Endothelial cell of umbilical vein (primary cell): ENCODE results near the gene CHN2. TPM values are rescaled to one million over a fixed set of nuclear protein-coding genes. Genes with fewer than 3 reads are reported as not detected.

Experiments used
- BruUV-seq: library from RNA; stranded (reverse); fragments of 400-500 nt; replicated peaks from 2 replicates; lab custom pipeline; 2021; lab: Mats Ljungman, UMichigan
- CTCF ChIA-PET: fragments of 300-600, 350-600 bp; sonication (Branson Sonifier 250); formaldehyde crosslinking; loops from one replicate; lab custom pipeline; 2021; ENCODE audit warnings: antibody characterized with exemption, inconsistent platforms; lab: Charles Lee
- POLR2A ChIA-PET: fragments of 300-600, 350-600 bp; sonication (Branson Sonifier 250); formaldehyde crosslinking; loops from one replicate; lab custom pipeline; 2021; ENCODE audit warnings: antibody characterized with exemption, inconsistent platforms; lab: Charles Lee
- DNase-seq: peaks from one replicate; pipeline ENCODE4 v3.0.0-alpha.2; 2011; ENCODE audit warnings: low read depth, low spot score
- FAIRE-seq: peaks from 2 replicates; lab custom pipeline; 2011; peaks lifted over from hg19 to GRCh38; lab: Jason Lieb, UNC
- H2AFZ ChIP-seq: 2 replicates; pipeline ENCODE4 v1.6.0; 2012; ENCODE audit warnings: low read depth, low read length, control low read depth, inconsistent platforms
- H3K27ac ChIP-seq: 2 replicates; pipeline ENCODE4 v1.5.1; 2011; ENCODE audit warnings: low read depth, mild to moderate bottlenecking, control low read depth, low read length, moderate library complexity; ENCODE audit not compliant: insufficient read depth
- H3K27me3 ChIP-seq, 2 experiments: 2 replicates each; pipeline versions ENCODE4 v1.6.0 to v1.6.1; 2011; ENCODE audit warnings: low read length in 2 of 2, mixed read lengths in 1 of 2; ENCODE audit not compliant: control insufficient read depth in 2 of 2, insufficient read depth in 2 of 2
- H3K36me3 ChIP-seq, 2 experiments: 2 replicates in 1 of 2; 3 replicates in 1 of 2; pipeline ENCODE4 v1.5.1; 2011; ENCODE audit warnings: low read length in 2 of 2, mild to moderate bottlenecking in 1 of 2, moderate library complexity in 1 of 2; ENCODE audit not compliant: control insufficient read depth in 2 of 2, insufficient read depth in 2 of 2; ENCODE audit errors: extremely low read depth in 1 of 2
- H3K4me1 ChIP-seq: 3 replicates; pipeline ENCODE4 v1.5.1; 2011; ENCODE audit warnings: mild to moderate bottlenecking, low read length; ENCODE audit not compliant: control insufficient read depth, insufficient read depth; ENCODE audit errors: extremely low read depth
- H3K4me2 ChIP-seq: 2 replicates; pipeline ENCODE4 v1.6.1; 2011; ENCODE audit warnings: low read length, control low read depth, mixed read lengths; ENCODE audit not compliant: insufficient read depth
- H3K4me3 ChIP-seq, 3 experiments: fragments of 200-600 bp in 1 of 3; sonication (generic), shearing (Covaris generic) in 1 of 3; replicated peaks in 1 of 3; 2 replicates each; pipeline ENCODE4 v1.5.1; 2011 to 2016; ENCODE audit warnings: control low read depth in 3 of 3, low read length in 3 of 3, mild to moderate bottlenecking in 2 of 3, inconsistent platforms in 1 of 3, low read depth in 1 of 3, moderate library complexity in 1 of 3; ENCODE audit not compliant: insufficient read depth in 1 of 3
- H3K79me2 ChIP-seq: 2 replicates; pipeline ENCODE4 v1.6.0; 2012; ENCODE audit warnings: low read length, inconsistent platforms; ENCODE audit not compliant: control insufficient read depth, insufficient read depth
- H3K9ac ChIP-seq: replicated peaks from 2 replicates; pipeline ENCODE3; 2011; ENCODE audit warnings: low read length, control low read depth; ENCODE audit not compliant: insufficient read depth; ENCODE audit errors: extremely low read depth
- H3K9me1 ChIP-seq: replicated peaks from 3 replicates; pipeline ENCODE4 v1.6.0; 2011; ENCODE audit warnings: mild to moderate bottlenecking, low read length; ENCODE audit not compliant: control insufficient read depth, insufficient read depth; ENCODE audit errors: extremely low read depth
- H3K9me3 ChIP-seq: replicated peaks from 2 replicates; pipeline ENCODE4 v1.5.1; 2012; ENCODE audit warnings: low read length, inconsistent platforms; ENCODE audit not compliant: control insufficient read depth, insufficient read depth
- H4K20me1 ChIP-seq: replicated peaks from 2 replicates; pipeline ENCODE3; 2011; ENCODE audit warnings: mild to moderate bottlenecking, low read length; ENCODE audit not compliant: control insufficient read depth, insufficient read depth; ENCODE audit errors: extremely low read depth
- CTCF ChIP-seq, 2 donors: IDR thresholded peaks; 1 replicate in 1 of 2; 2 replicates in 1 of 2; pipeline ENCODE4 v1.5.1; 2011; ENCODE audit warnings: low read length in 2 of 2, mild to moderate bottlenecking in 2 of 2, moderate library complexity in 2 of 2, control low read depth in 1 of 2, inconsistent platforms in 1 of 2, low read depth in 1 of 2; ENCODE audit not compliant: insufficient read depth in 1 of 2; ENCODE audit errors: extremely low read depth in 1 of 2
- EZH2 ChIP-seq: IDR thresholded peaks from 2 replicates; pipeline ENCODE4 v1.6.1; 2012; ENCODE audit warnings: borderline replicate concordance, low read depth, mild to moderate bottlenecking, moderate library complexity, low read length, inconsistent platforms; ENCODE audit not compliant: severe bottlenecking
- FOS ChIP-seq: IDR thresholded peaks from 2 replicates; pipeline ENCODE4 v1.6.1; 2011; ENCODE audit warnings: mild to moderate bottlenecking, low read length, moderate library complexity, borderline replicate concordance; ENCODE audit not compliant: insufficient read depth
- GATA2 ChIP-seq: IDR thresholded peaks from 2 replicates; pipeline ENCODE4 v1.7.0; 2011; ENCODE audit warnings: low read depth, mild to moderate bottlenecking, moderate library complexity, mixed read lengths, low read length; ENCODE audit not compliant: insufficient read length, insufficient read depth
- JUN ChIP-seq: IDR thresholded peaks from 2 replicates; pipeline ENCODE4 v1.6.1; 2011; ENCODE audit warnings: borderline replicate concordance, low read depth; ENCODE audit not compliant: insufficient read length, insufficient read depth
- MAX ChIP-seq: IDR thresholded peaks from 2 replicates; pipeline ENCODE4 v1.6.1; 2011; ENCODE audit not compliant: insufficient read depth, insufficient read length
- MYC ChIP-seq: IDR thresholded peaks from one replicate; pipeline ENCODE4 v1.6.1; 2011; ENCODE audit warnings: mild to moderate bottlenecking, low read depth, low read length
- POLR2A ChIP-seq: IDR thresholded peaks from 2 replicates; pipeline ENCODE4 v1.6.1; 2012; ENCODE audit warnings: low read depth, mild to moderate bottlenecking, control low read depth, low read length
- POLR2AphosphoS5 ChIP-seq: IDR thresholded peaks from 2 replicates; pipeline ENCODE4 v1.6.1; 2012; ENCODE audit warnings: low read depth, mild to moderate bottlenecking, control low read depth, low read length, moderate library complexity; ENCODE audit not compliant: insufficient read depth
- dilution Hi-C: fragments of 300-500 bp; cut with MboI; formaldehyde crosslinking; loops from one replicate; pipeline ENCODE4 v1.15.0; 2019; ENCODE audit warnings: low sequenced_read_pairs; ENCODE audit not compliant: extremely low pct_ligation_motif_present
- intact Hi-C: fragments of 100-400 bp; cut with micrococcal nuclease; formaldehyde crosslinking; loops from one replicate; pipeline ENCODE4 v1.10.0; 2022
- polyA plus RNA-seq, 4 experiments: library from polyadenylated mRNA; depleted of rRNA in 3 of 4; stranded (reverse) in 3 of 4; unstranded in 1 of 4; fragments of >200 nt; gene quantifications; 2 replicates each; pipeline versions ENCODE4 v1.2.1 to v1.2.3, GENCODE V29; 2011 to 2012; ENCODE audit warnings: missing spikeins in 1 of 4
- total RNA-seq: library from RNA; stranded (reverse); gene quantifications from 2 replicates; pipeline ENCODE4 v1.2.3, GENCODE V29; 2021

Gene CHN2
- total and polyA plus RNA-seq, 2 donors (not counting 3 experiments of a cell fraction or from before 2014, with no cell fraction given), result 1.4 to 5.0 TPM

- H3K79me2 ChIP-seq, result no peaks in the 10 kb centered on the region
- no peaks in the 10 kb centered on the region for H3K4me1 ChIP-seq
- BruUV-seq, result no TSS peak
- CTCF ChIA-PET, result interaction anchor here (1.2 kb wide), 1 partner anchor 9 kb away, joined by 5 read pairs; no protein-coding TSS in a partner anchor
- H3K4me3 ChIP-seq, result no peak overlapping the region
- POLR2A ChIA-PET, result no interaction called here
- no peak for FAIRE-seq
- H4K20me1 ChIP-seq, result no peaks in the 10 kb centered on the region
- no peaks in the 10 kb centered on the region for H3K9me3 ChIP-seq
- no peak for DNase-seq
- TF ChIP-seq GATA2, result no peak
- no peak for TF ChIP-seq POLR2AphosphoS5
- TF ChIP-seq MAX, result no peak
- TF ChIP-seq FOS, result no peak
- no peak for TF ChIP-seq JUN
- TF ChIP-seq MYC, result no peak
- no peak for TF ChIP-seq POLR2A
- no peak for TF ChIP-seq CTCF (IDR thresholded peaks at IDR 0.05; ENCODE audit: extremely low read depth in 1 of 2, insufficient read depth in 1 of 2, low read depth in 1 of 2, low read length in 2 of 2)
- no peak for TF ChIP-seq EZH2
- H3K27ac ChIP-seq, result no peak overlapping the region
- intact Hi-C loops, result no loop called here
- dilution Hi-C loops, result no loop called here
- no peak overlapping the region for H3K4me2 ChIP-seq
- H3K9ac ChIP-seq, result no peak overlapping the region
- no peaks in the 10 kb centered on the region for H3K9me1 ChIP-seq
- no peak overlapping the region for H2AFZ ChIP-seq
- no peaks in the 10 kb centered on the region for H3K36me3 ChIP-seq
- no peaks in the 10 kb centered on the region for H3K27me3 ChIP-seq
These were observed 237.1 kb downstream of the CHN2 start for GRCh38 chr7:29431686-29432085.
